H1 (cell line): ENCODE measurements around the gene RHD. TPM values are rescaled to one million over a fixed set of nuclear protein-coding genes. Genes with fewer than 3 reads are reported as not detected.

Experiments
- CTCF ChIA-PET: fragments of 300-600 bp; sonication (Branson Sonifier 250); formaldehyde crosslinking; loops from one replicate; lab custom pipeline; 2021; ENCODE audit not compliant: partially characterized antibody; lab: Charles Lee
- POLR2A ChIA-PET: fragments of 300-600 bp; sonication (Branson Sonifier 250); formaldehyde crosslinking; loops from one replicate; lab custom pipeline; 2021; ENCODE audit warnings: inconsistent platforms; ENCODE audit not compliant: partially characterized antibody; lab: Charles Lee
- DNase-seq, 2 experiments: peaks; one replicate each; pipeline versions ENCODE4 v3.0.0 to v3.0.0-alpha.2; 2010 to 2022; ENCODE audit warnings: low spot score in 2 of 2, low read depth in 1 of 2, mixed read lengths in 1 of 2
- FAIRE-seq: peaks from 2 replicates; lab custom pipeline; 2011; peaks lifted over from hg19 to GRCh38; lab: Jason Lieb, UNC
- H2AFZ ChIP-seq: 2 replicates; pipeline ENCODE4 v1.8.1; 2012; ENCODE audit warnings: low read length, inconsistent platforms
- H2AK5ac ChIP-seq: 2 replicates; pipeline ENCODE4 v1.6.1; 2013; ENCODE audit warnings: low read depth, low read length
- H2BK120ac ChIP-seq: replicated peaks from 2 replicates; pipeline ENCODE3; 2013; ENCODE audit warnings: low read depth, low read length, inconsistent platforms
- H2BK12ac ChIP-seq: 2 replicates; pipeline ENCODE4 v1.6.1; 2013; ENCODE audit warnings: low read depth, low read length
- H2BK15ac ChIP-seq: 2 replicates; pipeline ENCODE4 v1.6.1; 2013; ENCODE audit warnings: low read length
- H2BK20ac ChIP-seq: 2 replicates; pipeline ENCODE4 v1.6.1; 2013; ENCODE audit warnings: low read length
- H2BK5ac ChIP-seq: 2 replicates; pipeline ENCODE4 v1.6.1; 2013; ENCODE audit warnings: low read depth, low read length
- H3K14ac ChIP-seq: 2 replicates; pipeline ENCODE4 v1.6.1; 2013; ENCODE audit warnings: inconsistent platforms; ENCODE audit not compliant: insufficient read length
- H3K18ac ChIP-seq: 2 replicates; pipeline ENCODE4 v1.6.1; 2013; ENCODE audit warnings: low read length; ENCODE audit errors: extremely low read depth
- H3K23ac ChIP-seq: 2 replicates; pipeline ENCODE4 v1.6.1; 2013; ENCODE audit warnings: inconsistent platforms; ENCODE audit not compliant: insufficient read length
- H3K23me2 ChIP-seq: 2 replicates; pipeline ENCODE4 v1.6.1; 2013; ENCODE audit warnings: low read depth, low read length
- H3K27ac ChIP-seq: 2 replicates; pipeline ENCODE4 v1.6.1; 2011; ENCODE audit warnings: low read depth, low read length, inconsistent platforms
- H3K27me3 ChIP-seq, 4 experiments: replicated peaks in 1 of 4; 1 replicate in 1 of 4; 2 replicates in 3 of 4; pipeline versions ENCODE4 v1.6.1 to v1.8.1; 2011 to 2013; ENCODE audit warnings: low read length in 3 of 4, mild to moderate bottlenecking in 3 of 4, inconsistent platforms in 2 of 4, mixed read lengths in 2 of 4, moderate library complexity in 1 of 4; ENCODE audit not compliant: control insufficient read depth in 3 of 4, insufficient read depth in 3 of 4; ENCODE audit errors: extremely low read depth in 1 of 4
- H3K36me3 ChIP-seq, 4 experiments: 2 replicates each; pipeline versions ENCODE4 v1.6.1 to v1.8.1; 2011 to 2013; ENCODE audit warnings: mild to moderate bottlenecking in 4 of 4, low read length in 3 of 4, moderate library complexity in 2 of 4, control low read depth in 1 of 4, inconsistent platforms in 1 of 4; ENCODE audit not compliant: insufficient read depth in 4 of 4, control insufficient read depth in 2 of 4
- H3K4ac ChIP-seq: replicated peaks from 2 replicates; pipeline ENCODE3; 2013; ENCODE audit warnings: low read length, low read depth, mixed read lengths, inconsistent platforms; ENCODE audit not compliant: insufficient read length
- H3K4me1 ChIP-seq, 4 experiments: replicated peaks in 1 of 4; 1 replicate in 1 of 4; 2 replicates in 3 of 4; pipeline versions ENCODE4 v1.6.1 to v1.8.1; 2011 to 2013; ENCODE audit warnings: low read length in 3 of 4, inconsistent platforms in 2 of 4, mixed read lengths in 1 of 4; ENCODE audit not compliant: insufficient read depth in 4 of 4, control insufficient read depth in 3 of 4
- H3K4me2 ChIP-seq, 2 experiments: 2 replicates each; pipeline versions ENCODE4 v1.6.1 to v1.8.1; 2011 to 2013; ENCODE audit warnings: low read depth in 2 of 2, low read length in 2 of 2, control low read depth in 1 of 2, inconsistent platforms in 1 of 2, mild to moderate bottlenecking in 1 of 2; ENCODE audit not compliant: insufficient read depth in 1 of 2
- H3K4me3 ChIP-seq, 4 experiments: fragments of 200-600, 300-600 bp in 1 of 4; sonication (generic), shearing (Covaris generic), sonication (Bioruptor Twin) in 1 of 4; 2 replicates each; pipeline versions ENCODE4 v1.5.1 to v1.8.1; 2011 to 2016; ENCODE audit warnings: low read length in 4 of 4, low read depth in 3 of 4, control low read depth in 2 of 4, inconsistent platforms in 2 of 4, mild to moderate bottlenecking in 2 of 4, mixed read lengths in 1 of 4, moderate library complexity in 1 of 4; ENCODE audit not compliant: insufficient read depth in 2 of 4; ENCODE audit errors: extremely low read depth in 1 of 4
- H3K56ac ChIP-seq: replicated peaks from 2 replicates; pipeline ENCODE3; 2013; ENCODE audit warnings: low read depth, mild to moderate bottlenecking, mixed read lengths, low read length, inconsistent platforms; ENCODE audit not compliant: insufficient read length
- H3K79me1 ChIP-seq: 2 replicates; pipeline ENCODE4 v1.6.1; 2013; ENCODE audit warnings: low read depth, low read length, control low read depth
- H3K79me2 ChIP-seq, 2 experiments: 2 replicates each; pipeline versions ENCODE4 v1.6.1 to v1.8.1; 2012 to 2013; ENCODE audit warnings: low read length in 2 of 2, mild to moderate bottlenecking in 2 of 2, inconsistent platforms in 1 of 2; ENCODE audit not compliant: insufficient read depth in 2 of 2, control insufficient read depth in 1 of 2
- H3K9ac ChIP-seq, 4 experiments: replicated peaks in 1 of 4; 1 replicate in 1 of 4; 2 replicates in 3 of 4; pipeline versions ENCODE4 v1.6.1 to v1.8.1; 2011 to 2013; ENCODE audit warnings: low read depth in 3 of 4, low read length in 3 of 4, control low read depth in 2 of 4, mild to moderate bottlenecking in 2 of 4, moderate library complexity in 2 of 4, inconsistent platforms in 1 of 4; ENCODE audit errors: extremely low read depth in 1 of 4
- H3K9me3 ChIP-seq, 2 experiments: 2 replicates each; pipeline versions ENCODE4 v1.6.1 to v1.8.1; 2012 to 2013; ENCODE audit warnings: mild to moderate bottlenecking in 2 of 2, moderate library complexity in 2 of 2, control low read depth in 1 of 2, inconsistent platforms in 1 of 2, low read depth in 1 of 2, low read length in 1 of 2, mixed read lengths in 1 of 2; ENCODE audit not compliant: insufficient read depth in 2 of 2
- H4K20me1 ChIP-seq, 2 experiments: replicated peaks in 1 of 2; 2 replicates each; pipeline versions ENCODE3 to v1.8.1; 2011 to 2013; ENCODE audit warnings: inconsistent platforms in 2 of 2, low read length in 2 of 2, mild to moderate bottlenecking in 1 of 2; ENCODE audit not compliant: insufficient read depth in 2 of 2, control insufficient read depth in 1 of 2
- H4K5ac ChIP-seq: 2 replicates; pipeline ENCODE4 v1.6.1; 2013; ENCODE audit warnings: low read length, low read depth, mixed read lengths, inconsistent platforms; ENCODE audit not compliant: insufficient read length
- H4K8ac ChIP-seq: 2 replicates; pipeline ENCODE4 v1.8.0; 2013; ENCODE audit warnings: mild to moderate bottlenecking, moderate library complexity, low read length, inconsistent platforms; ENCODE audit not compliant: insufficient read depth; ENCODE audit errors: extremely low read depth
- H4K91ac ChIP-seq: replicated peaks from 2 replicates; pipeline ENCODE3; 2013; ENCODE audit warnings: low read length, mixed read lengths, inconsistent platforms; ENCODE audit not compliant: insufficient read length
- CREB1 ChIP-seq: IDR thresholded peaks from 2 replicates; pipeline ENCODE4 v1.6.1; 2012; ENCODE audit warnings: inconsistent platforms
- FOSL1 ChIP-seq: IDR thresholded peaks from 2 replicates; pipeline ENCODE4 v1.6.1; 2011; ENCODE audit warnings: mild to moderate bottlenecking, low read depth, low read length, moderate library complexity; ENCODE audit not compliant: insufficient read depth
- SAP30 ChIP-seq: fragments of 300-600 bp; sonication (generic); IDR thresholded peaks from 2 replicates; pipeline ENCODE4 v1.7.1; 2012; ENCODE audit warnings: low read length, moderate library complexity, mild to moderate bottlenecking, inconsistent platforms; ENCODE audit not compliant: insufficient read depth, insufficient replicate concordance
- SUZ12 ChIP-seq: fragments of 200-600 bp; sonication (generic); IDR thresholded peaks from 2 replicates; pipeline ENCODE4 v1.6.1; 2012; ENCODE audit warnings: mild to moderate bottlenecking, inconsistent platforms, low read length, moderate library complexity, mixed read lengths
- WGBS, 2 experiments: shearing (Covaris generic) in 1 of 2; methylation state at CpG; one replicate each; pipeline versions ENCODE4 v1.1.6 to v1.1.7; 2013 to 2015; ENCODE audit warnings: low lambda C conversion rate in 2 of 2, mixed read lengths in 2 of 2, inconsistent platforms in 1 of 2, low coverage in 1 of 2, missing lambda C conversion rate in 1 of 2; ENCODE audit not compliant: insufficient replicate concordance in 2 of 2, insufficient coverage in 1 of 2, insufficient read length in 1 of 2; ENCODE audit errors: extremely low coverage in 1 of 2, missing lambda C conversion rate in 1 of 2; 5-methylcytosine and 5-hydroxymethylcytosine counted together
- polyA plus RNA-seq, 7 experiments: library from polyadenylated mRNA; depleted of rRNA in 3 of 7; stranded (reverse) in 5 of 7; unstranded in 2 of 7; fragments of >200 nt in 5 of 7; fragments of 200-250 nt in 2 of 7; gene quantifications; 1 replicate in 5 of 7; 2 replicates in 1 of 7; 4 replicates in 1 of 7; pipeline versions ENCODE4 v1.2.1 to v1.2.3, GENCODE V29; 2011 to 2013; ENCODE audit warnings: missing spikeins in 2 of 7, mixed read lengths in 2 of 7
- total RNA-seq: library from RNA; stranded (reverse); fragmentation: NEBNext Ultra II Directional; extraction: Animal tissue kit (Norgen Biotek cat#: 25700); gene quantifications from 2 replicates; pipeline ENCODE4 v1.2.1, GENCODE V29; 2021

The RHD gene
- total and polyA plus RNA-seq, 2 of the 8 experiments (the other 6 are each of a cell fraction or from before 2014, with no cell fraction given): 0.21 TPM; not detected in 1

DNA sequence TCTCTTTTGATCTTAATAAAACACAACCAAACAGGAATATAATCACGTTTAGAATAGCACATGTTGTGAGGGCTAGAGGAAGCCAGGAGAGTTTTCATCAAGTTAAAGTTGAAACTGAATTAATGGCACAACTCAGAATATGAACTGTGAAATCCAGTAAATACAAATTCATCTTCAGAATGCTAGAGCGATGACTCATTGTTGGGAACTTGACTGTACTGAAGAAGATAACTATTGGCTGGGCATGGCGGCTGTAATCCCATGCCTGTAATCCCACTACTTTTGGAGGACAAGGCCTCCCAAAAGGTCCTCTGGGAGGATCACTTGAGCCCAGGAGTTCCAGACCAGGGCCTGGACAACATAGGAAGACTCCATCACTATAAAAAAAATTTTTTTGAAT, 48.8 kb upstream of the RHD start:
- H3K4ac ChIP-seq: no peak overlapping the region
- FAIRE-seq (no peak), DNase-seq (no peak)
- peaks cover 16 to 58% (median 33%) of the 10 kb centered on the region in 4 experiments for H3K36me3 ChIP-seq
- H3K9ac ChIP-seq: no peak overlapping the region
- ChIA-PET CTCF (no interaction called here), POLR2A (interaction anchor here (0.6 to 1.1 kb wide), 2 partner anchors 9 to 11 kb away, joined by 4 to 6 read pairs; partner anchors contain the start of gene SYF2)
- H3K23me2 ChIP-seq: no peaks in the 10 kb centered on the region
- H4K5ac ChIP-seq: no peak overlapping the region
- H4K20me1 ChIP-seq: no peaks in the 10 kb centered on the region
- no peak overlapping the region for H2BK5ac ChIP-seq
- no peak overlapping the region for H4K8ac ChIP-seq
- H2BK120ac ChIP-seq: no peak overlapping the region
- no peak overlapping the region for H2BK15ac ChIP-seq
- H3K27ac ChIP-seq: no peak overlapping the region
- TF ChIP-seq SUZ12 (no peak), CREB1 (no peak), FOSL1 (no peak), SAP30 (no peak)
- H3K27me3 ChIP-seq: no peaks in the 10 kb centered on the region
- no peak overlapping the region for H3K4me2 ChIP-seq
- H2BK12ac ChIP-seq: no peak overlapping the region
- no peak overlapping the region for H3K4me3 ChIP-seq
- no peak overlapping the region for H3K23ac ChIP-seq
- no peak overlapping the region for H2AFZ ChIP-seq
- H3K56ac ChIP-seq: no peak overlapping the region
- no peaks in the 10 kb centered on the region for H3K79me1 ChIP-seq
- no peaks in the 10 kb centered on the region for H3K9me3 ChIP-seq
- H3K79me2 ChIP-seq: no peaks in the 10 kb centered on the region
- H2BK20ac ChIP-seq: no peak overlapping the region
- H2AK5ac ChIP-seq: no peak overlapping the region
- no peaks in the 10 kb centered on the region for H3K4me1 ChIP-seq
- no peak overlapping the region for H3K18ac ChIP-seq
- no peak overlapping the region for H3K14ac ChIP-seq
- no peak overlapping the region for H4K91ac ChIP-seq
- 94% methylated on average over 3 of the region's 3 CpGs; no CpG with 5 or more reads in 1 of the 2 experiments for WGBS, 2 experiments
